K562 (cell line): ENCODE results near the gene TNFRSF19. TPM values are rescaled to one million over a fixed set of nuclear protein-coding genes. Genes with fewer than 3 reads are reported as not detected.

Experiments
- ARID1B ChIP-seq: fragments of 450-650 bp; IDR thresholded peaks from 2 replicates; pipeline ENCODE4 v1.6.1; 2016; ENCODE audit warnings: antibody characterized with exemption, mild to moderate bottlenecking, inconsistent platforms
- CBX8 ChIP-seq: fragments of 200-600 bp; sonication (generic); IDR thresholded peaks from 2 replicates; pipeline ENCODE4 v1.6.1; 2012; ENCODE audit warnings: borderline replicate concordance, mixed run types, low read depth, mild to moderate bottlenecking, moderate library complexity, mixed read lengths, low read length, control low read depth, inconsistent platforms; ENCODE audit not compliant: poor library complexity, severe bottlenecking; ENCODE audit errors: extremely low read depth
- GATAD2A ChIP-seq: fragments of 450-650 bp; IDR thresholded peaks from 2 replicates; pipeline ENCODE4 v1.6.1; 2017
- SMAD4 ChIP-seq: fragments of 250-450 bp; sonication (Bioruptor Pico); conservative IDR thresholded peaks from 2 replicates; pipeline ENCODE4 v1.8.0; 2021; ENCODE audit warnings: inconsistent platforms, mild to moderate bottlenecking, moderate library complexity
- STAG1 ChIP-seq: sonication (generic); formaldehyde crosslinking; IDR thresholded peaks from 2 replicates; pipeline ENCODE4 v1.5.0; 2020; ENCODE audit warnings: missing genetic modification reagents, borderline replicate concordance
- YY1 ChIP-seq, 3 experiments: IDR thresholded peaks; 2 replicates each; pipeline ENCODE4 v1.6.1; 2011; ENCODE audit warnings: low read length in 2 of 3, mild to moderate bottlenecking in 2 of 3, moderate library complexity in 2 of 3, borderline replicate concordance in 1 of 3, control low read depth in 1 of 3, low read depth in 1 of 3; ENCODE audit not compliant: insufficient read depth in 3 of 3, insufficient replicate concordance in 2 of 3, control insufficient read depth in 1 of 3, insufficient read length in 1 of 3; ENCODE audit errors: extremely low read depth in 1 of 3
- ZC3H11A ChIP-seq: IDR thresholded peaks from 2 replicates; pipeline ENCODE4 v1.6.1; 2012; ENCODE audit warnings: low read depth, low read length, improper control_type of control experiment
- ZFP30 ChIP-seq: fragments of 250-450 bp; sonication (Bioruptor Pico); IDR thresholded peaks from 2 replicates; pipeline ENCODE4 v1.8.0; 2022; ENCODE audit warnings: moderate library complexity, mild to moderate bottlenecking, inconsistent platforms, borderline replicate concordance
- polyA plus RNA-seq, 8 experiments: library from polyadenylated mRNA; depleted of rRNA in 4 of 8; stranded (reverse) in 5 of 8; unstranded in 3 of 8; fragments of >200 nt; fragmentation: Nextera tagmentation in 2 of 8; fragmentation: Illumina TruSeq in 1 of 8; extraction: Ambion mirVana in 2 of 8; extraction: Trizol in 1 of 8; gene quantifications; 2 replicates each; pipeline versions ENCODE4 v1.2.1 to v1.2.3, GENCODE V29; 2011 to 2014; ENCODE audit warnings: inconsistent platforms in 1 of 8, missing spikeins in 1 of 8
- total RNA-seq, 7 experiments: library from RNA; depleted of rRNA in 6 of 7; stranded (reverse); fragments of >200 nt in 6 of 7; fragmentation: Illumina TruSeq in 2 of 7; extraction: Trizol in 2 of 7; gene quantifications; 2 replicates each; pipeline versions ENCODE4 v1.2.1 to v1.2.3, GENCODE V29; 2011 to 2021; ENCODE audit warnings: low replicate concordance in 1 of 7
- TF ChIP-seq, protein P1 (sequence below): fragments of 450-650 bp; IDR thresholded peaks from 2 replicates; pipeline ENCODE4 v1.6.1; 2016; ENCODE audit warnings: missing biosample characterization, missing genetic modification characterization
- TF ChIP-seq, protein P2 (sequence below): sonication (generic); formaldehyde crosslinking; IDR thresholded peaks from 2 replicates; pipeline ENCODE4 v1.8.1; 2022; ENCODE audit warnings: missing genetic modification reagents
- TF ChIP-seq, protein P3 (sequence below): fragments of 450-650 bp; IDR thresholded peaks from 2 replicates; pipeline ENCODE4 v1.6.1; 2016; ENCODE audit warnings: mild to moderate bottlenecking, moderate library complexity
- TF ChIP-seq, protein P4 (sequence below): fragments of 250-450 bp; sonication (Bioruptor Pico); IDR thresholded peaks from 2 replicates; pipeline ENCODE4 v1.8.0; 2021; ENCODE audit warnings: borderline replicate concordance, mild to moderate bottlenecking, moderate library complexity; ENCODE audit not compliant: poor library complexity, severe bottlenecking

TNFRSF19 gene
- total and polyA plus RNA-seq, 9 of the 15 experiments (the other 6 are each of a cell fraction or from before 2014, with no cell fraction given), result 0.01 to 0.07 TPM; not detected in 7

DNA sequence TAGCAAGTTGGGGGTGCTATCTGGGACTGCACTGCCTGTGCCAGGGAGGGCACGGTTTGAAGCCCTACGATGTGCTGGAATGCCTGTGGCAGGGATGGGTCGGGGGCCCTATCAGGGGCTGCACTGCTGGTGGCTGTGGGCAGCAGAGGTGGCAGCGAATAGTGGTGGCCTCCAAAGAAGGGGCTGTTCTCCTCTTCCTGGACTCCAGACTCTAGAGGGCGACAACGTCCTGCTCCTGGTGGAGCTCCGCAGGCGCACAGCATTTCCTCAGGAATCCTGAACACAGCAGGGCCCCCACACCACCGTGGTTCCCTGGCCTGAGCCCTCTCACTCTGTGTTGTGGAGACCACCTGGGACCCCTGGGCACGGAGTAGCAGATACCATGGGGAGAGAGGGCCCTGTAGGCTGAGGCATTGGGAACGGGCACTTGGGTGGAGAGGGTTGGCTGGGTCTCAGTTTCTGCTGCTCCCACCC lies 145.6 kb downstream of the TNFRSF19 start (continued):
- TF ChIP-seq ZFP30 (CRISPR knock-in tag) (no peak), CBX8 (no peak), ARID1B (no peak), GATAD2A (no peak), ZC3H11A (no peak), STAG1 (CRISPR knock-in tag) (peak; percentile 36; the same call in 1 of the 2 replicates), YY1 (IDR thresholded peaks at IDR 0.05; ENCODE audit: borderline replicate concordance in 1 of 3, control insufficient read depth in 1 of 3, extremely low read depth in 1 of 3, insufficient read depth in 3 of 3, insufficient read length in 1 of 3, insufficient replicate concordance in 2 of 3, low read depth in 1 of 3, low read length in 2 of 3) (no peak), SMAD4 (no peak)
- TF ChIP-seq, protein P1, sequence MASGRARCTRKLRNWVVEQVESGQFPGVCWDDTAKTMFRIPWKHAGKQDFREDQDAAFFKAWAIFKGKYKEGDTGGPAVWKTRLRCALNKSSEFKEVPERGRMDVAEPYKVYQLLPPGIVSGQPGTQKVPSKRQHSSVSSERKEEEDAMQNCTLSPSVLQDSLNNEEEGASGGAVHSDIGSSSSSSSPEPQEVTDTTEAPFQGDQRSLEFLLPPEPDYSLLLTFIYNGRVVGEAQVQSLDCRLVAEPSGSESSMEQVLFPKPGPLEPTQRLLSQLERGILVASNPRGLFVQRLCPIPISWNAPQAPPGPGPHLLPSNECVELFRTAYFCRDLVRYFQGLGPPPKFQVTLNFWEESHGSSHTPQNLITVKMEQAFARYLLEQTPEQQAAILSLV (tag), result no peak
- TF ChIP-seq, protein P2, sequence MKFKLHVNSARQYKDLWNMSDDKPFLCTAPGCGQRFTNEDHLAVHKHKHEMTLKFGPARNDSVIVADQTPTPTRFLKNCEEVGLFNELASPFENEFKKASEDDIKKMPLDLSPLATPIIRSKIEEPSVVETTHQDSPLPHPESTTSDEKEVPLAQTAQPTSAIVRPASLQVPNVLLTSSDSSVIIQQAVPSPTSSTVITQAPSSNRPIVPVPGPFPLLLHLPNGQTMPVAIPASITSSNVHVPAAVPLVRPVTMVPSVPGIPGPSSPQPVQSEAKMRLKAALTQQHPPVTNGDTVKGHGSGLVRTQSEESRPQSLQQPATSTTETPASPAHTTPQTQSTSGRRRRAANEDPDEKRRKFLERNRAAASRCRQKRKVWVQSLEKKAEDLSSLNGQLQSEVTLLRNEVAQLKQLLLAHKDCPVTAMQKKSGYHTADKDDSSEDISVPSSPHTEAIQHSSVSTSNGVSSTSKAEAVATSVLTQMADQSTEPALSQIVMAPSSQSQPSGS, result no peak
- TF ChIP-seq, protein P3, sequence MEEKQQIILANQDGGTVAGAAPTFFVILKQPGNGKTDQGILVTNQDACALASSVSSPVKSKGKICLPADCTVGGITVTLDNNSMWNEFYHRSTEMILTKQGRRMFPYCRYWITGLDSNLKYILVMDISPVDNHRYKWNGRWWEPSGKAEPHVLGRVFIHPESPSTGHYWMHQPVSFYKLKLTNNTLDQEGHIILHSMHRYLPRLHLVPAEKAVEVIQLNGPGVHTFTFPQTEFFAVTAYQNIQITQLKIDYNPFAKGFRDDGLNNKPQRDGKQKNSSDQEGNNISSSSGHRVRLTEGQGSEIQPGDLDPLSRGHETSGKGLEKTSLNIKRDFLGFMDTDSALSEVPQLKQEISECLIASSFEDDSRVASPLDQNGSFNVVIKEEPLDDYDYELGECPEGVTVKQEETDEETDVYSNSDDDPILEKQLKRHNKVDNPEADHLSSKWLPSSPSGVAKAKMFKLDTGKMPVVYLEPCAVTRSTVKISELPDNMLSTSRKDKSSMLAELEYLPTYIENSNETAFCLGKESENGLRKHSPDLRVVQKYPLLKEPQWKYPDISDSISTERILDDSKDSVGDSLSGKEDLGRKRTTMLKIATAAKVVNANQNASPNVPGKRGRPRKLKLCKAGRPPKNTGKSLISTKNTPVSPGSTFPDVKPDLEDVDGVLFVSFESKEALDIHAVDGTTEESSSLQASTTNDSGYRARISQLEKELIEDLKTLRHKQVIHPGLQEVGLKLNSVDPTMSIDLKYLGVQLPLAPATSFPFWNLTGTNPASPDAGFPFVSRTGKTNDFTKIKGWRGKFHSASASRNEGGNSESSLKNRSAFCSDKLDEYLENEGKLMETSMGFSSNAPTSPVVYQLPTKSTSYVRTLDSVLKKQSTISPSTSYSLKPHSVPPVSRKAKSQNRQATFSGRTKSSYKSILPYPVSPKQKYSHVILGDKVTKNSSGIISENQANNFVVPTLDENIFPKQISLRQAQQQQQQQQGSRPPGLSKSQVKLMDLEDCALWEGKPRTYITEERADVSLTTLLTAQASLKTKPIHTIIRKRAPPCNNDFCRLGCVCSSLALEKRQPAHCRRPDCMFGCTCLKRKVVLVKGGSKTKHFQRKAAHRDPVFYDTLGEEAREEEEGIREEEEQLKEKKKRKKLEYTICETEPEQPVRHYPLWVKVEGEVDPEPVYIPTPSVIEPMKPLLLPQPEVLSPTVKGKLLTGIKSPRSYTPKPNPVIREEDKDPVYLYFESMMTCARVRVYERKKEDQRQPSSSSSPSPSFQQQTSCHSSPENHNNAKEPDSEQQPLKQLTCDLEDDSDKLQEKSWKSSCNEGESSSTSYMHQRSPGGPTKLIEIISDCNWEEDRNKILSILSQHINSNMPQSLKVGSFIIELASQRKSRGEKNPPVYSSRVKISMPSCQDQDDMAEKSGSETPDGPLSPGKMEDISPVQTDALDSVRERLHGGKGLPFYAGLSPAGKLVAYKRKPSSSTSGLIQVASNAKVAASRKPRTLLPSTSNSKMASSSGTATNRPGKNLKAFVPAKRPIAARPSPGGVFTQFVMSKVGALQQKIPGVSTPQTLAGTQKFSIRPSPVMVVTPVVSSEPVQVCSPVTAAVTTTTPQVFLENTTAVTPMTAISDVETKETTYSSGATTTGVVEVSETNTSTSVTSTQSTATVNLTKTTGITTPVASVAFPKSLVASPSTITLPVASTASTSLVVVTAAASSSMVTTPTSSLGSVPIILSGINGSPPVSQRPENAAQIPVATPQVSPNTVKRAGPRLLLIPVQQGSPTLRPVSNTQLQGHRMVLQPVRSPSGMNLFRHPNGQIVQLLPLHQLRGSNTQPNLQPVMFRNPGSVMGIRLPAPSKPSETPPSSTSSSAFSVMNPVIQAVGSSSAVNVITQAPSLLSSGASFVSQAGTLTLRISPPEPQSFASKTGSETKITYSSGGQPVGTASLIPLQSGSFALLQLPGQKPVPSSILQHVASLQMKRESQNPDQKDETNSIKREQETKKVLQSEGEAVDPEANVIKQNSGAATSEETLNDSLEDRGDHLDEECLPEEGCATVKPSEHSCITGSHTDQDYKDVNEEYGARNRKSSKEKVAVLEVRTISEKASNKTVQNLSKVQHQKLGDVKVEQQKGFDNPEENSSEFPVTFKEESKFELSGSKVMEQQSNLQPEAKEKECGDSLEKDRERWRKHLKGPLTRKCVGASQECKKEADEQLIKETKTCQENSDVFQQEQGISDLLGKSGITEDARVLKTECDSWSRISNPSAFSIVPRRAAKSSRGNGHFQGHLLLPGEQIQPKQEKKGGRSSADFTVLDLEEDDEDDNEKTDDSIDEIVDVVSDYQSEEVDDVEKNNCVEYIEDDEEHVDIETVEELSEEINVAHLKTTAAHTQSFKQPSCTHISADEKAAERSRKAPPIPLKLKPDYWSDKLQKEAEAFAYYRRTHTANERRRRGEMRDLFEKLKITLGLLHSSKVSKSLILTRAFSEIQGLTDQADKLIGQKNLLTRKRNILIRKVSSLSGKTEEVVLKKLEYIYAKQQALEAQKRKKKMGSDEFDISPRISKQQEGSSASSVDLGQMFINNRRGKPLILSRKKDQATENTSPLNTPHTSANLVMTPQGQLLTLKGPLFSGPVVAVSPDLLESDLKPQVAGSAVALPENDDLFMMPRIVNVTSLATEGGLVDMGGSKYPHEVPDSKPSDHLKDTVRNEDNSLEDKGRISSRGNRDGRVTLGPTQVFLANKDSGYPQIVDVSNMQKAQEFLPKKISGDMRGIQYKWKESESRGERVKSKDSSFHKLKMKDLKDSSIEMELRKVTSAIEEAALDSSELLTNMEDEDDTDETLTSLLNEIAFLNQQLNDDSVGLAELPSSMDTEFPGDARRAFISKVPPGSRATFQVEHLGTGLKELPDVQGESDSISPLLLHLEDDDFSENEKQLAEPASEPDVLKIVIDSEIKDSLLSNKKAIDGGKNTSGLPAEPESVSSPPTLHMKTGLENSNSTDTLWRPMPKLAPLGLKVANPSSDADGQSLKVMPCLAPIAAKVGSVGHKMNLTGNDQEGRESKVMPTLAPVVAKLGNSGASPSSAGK, result no peak
- TF ChIP-seq, protein P4, sequence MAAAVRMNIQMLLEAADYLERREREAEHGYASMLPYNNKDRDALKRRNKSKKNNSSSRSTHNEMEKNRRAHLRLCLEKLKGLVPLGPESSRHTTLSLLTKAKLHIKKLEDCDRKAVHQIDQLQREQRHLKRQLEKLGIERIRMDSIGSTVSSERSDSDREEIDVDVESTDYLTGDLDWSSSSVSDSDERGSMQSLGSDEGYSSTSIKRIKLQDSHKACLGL, result no peak
